Measurements from ENCODE around the gene TDRD12. TPM values are rescaled to one million over a fixed set of nuclear protein-coding genes. Genes with fewer than 3 reads are reported as not detected.

TDRD12 gene
- total RNA-seq, 3 donors from 2014 or later (not counting 1 experiment from before 2014, with no cell fraction given) = 0.13 to 0.45 TPM; not detected in 1

DNA sequence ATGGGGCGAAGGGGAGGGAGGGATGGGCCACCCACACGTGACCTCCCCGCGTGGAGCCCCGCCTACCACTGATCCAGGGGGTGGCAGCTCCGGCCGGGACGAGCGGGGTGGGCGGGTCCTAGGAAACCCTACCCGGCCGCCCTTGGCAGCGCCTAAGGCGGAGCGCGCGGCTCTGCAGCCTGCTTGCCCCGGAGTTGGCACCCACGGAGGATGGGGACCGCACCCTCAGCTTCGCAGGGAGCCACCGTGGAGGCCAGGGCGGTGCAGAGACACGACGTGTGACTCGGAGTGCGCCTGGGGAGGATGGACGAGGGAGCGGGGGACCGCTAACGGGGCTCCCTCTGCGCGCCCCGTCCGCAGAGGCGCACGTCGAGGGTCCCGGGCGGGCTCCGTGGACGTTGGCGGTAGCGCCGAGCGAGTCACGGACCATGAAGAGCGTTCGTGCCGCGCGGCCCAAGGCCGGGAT is 43.8 kb upstream of the TDRD12 start, which contains the start of gene RGS9BP:
RGS9BP (plus strand) TSS at position 129 of the 466 bp plus-strand sequence. CDS start 416 bp downstream, outside the sequence.
- TF ChIP-seq, protein P1, sequence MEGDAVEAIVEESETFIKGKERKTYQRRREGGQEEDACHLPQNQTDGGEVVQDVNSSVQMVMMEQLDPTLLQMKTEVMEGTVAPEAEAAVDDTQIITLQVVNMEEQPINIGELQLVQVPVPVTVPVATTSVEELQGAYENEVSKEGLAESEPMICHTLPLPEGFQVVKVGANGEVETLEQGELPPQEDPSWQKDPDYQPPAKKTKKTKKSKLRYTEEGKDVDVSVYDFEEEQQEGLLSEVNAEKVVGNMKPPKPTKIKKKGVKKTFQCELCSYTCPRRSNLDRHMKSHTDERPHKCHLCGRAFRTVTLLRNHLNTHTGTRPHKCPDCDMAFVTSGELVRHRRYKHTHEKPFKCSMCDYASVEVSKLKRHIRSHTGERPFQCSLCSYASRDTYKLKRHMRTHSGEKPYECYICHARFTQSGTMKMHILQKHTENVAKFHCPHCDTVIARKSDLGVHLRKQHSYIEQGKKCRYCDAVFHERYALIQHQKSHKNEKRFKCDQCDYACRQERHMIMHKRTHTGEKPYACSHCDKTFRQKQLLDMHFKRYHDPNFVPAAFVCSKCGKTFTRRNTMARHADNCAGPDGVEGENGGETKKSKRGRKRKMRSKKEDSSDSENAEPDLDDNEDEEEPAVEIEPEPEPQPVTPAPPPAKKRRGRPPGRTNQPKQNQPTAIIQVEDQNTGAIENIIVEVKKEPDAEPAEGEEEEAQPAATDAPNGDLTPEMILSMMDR (IDR thresholded peaks at IDR 0.05) = no peak
- Mint-ChIP-seq H3K4me3 (peak within 1 kb of the TSS; percentile 99), H3K4me1 (peaks cover 33 to 49% of the 10 kb centered on the region in 2 donors), H3K9me3 (no peaks in the 10 kb centered on the region), H3K27me3 (ENCODE audit: low read depth in 2 of 2) (peaks cover 8 to 11% of the 10 kb centered on the region in 2 donors), H3K27ac (peak within 1 kb of the TSS; percentile 68 to 84), H3K36me3 (no peaks in the 10 kb centered on the region)
- Histone ChIP-seq H3K4me3 (ENCODE audit: low read length) (peak within 1 kb of the TSS; percentile 54), H3K27me3 (ENCODE audit: control insufficient read depth, insufficient read depth, low read length) (peaks cover 7% of the 10 kb centered on the region), H3K9me3 (ENCODE audit: control insufficient read depth, insufficient read depth, low read length) (no peaks in the 10 kb centered on the region), H3K27ac (ENCODE audit: low read length) (peak within 1 kb of the TSS; percentile 63), H3K4me1 (ENCODE audit: control insufficient read depth, insufficient read depth, low read length) (peaks cover 51% of the 10 kb centered on the region), H3K36me3 (ENCODE audit: control insufficient read depth, insufficient read depth, low read length) (no peaks in the 10 kb centered on the region)
- 2% methylated on average over 53 of the region's 53 CpGs for WGBS (ENCODE audit: insufficient coverage)
- DNase-seq = peak; percentile 46 to 78
- ATAC-seq = peak; percentile 19 to 48 (median 47)
- intact Hi-C loops (cut with micrococcal nuclease) = loop anchor here (1.0 to 2.0 kb wide), 2 partner anchors 17 to 297 kb away; partner anchors contain the start of gene FAAP24

- no peaks in the 10 kb centered on the region for H3K9me3 Mint-ChIP-seq
- peak overlapping the region in 1 of 2 donors; percentile 84 for H3K27ac Mint-ChIP-seq
- H3K4me1 Mint-ChIP-seq = peaks cover 32 to 49% of the 10 kb centered on the region in 2 donors
- 5% methylated on average over 93 of the region's 93 CpGs for WGBS (ENCODE audit: insufficient coverage)
- H3K36me3 Mint-ChIP-seq = no peaks in the 10 kb centered on the region
- intact Hi-C loops (cut with micrococcal nuclease) = no loop called here
- TF ChIP-seq, protein P1 (IDR thresholded peaks at IDR 0.05) = no peak
- peaks cover 8 to 11% of the 10 kb centered on the region in 2 donors for H3K27me3 Mint-ChIP-seq (ENCODE audit: low read depth in 2 of 2)
- peak overlapping the region; percentile 99 for H3K4me3 Mint-ChIP-seq
- Histone ChIP-seq H3K4me1 (ENCODE audit: control insufficient read depth, insufficient read depth, low read length) (peaks cover 46% of the 10 kb centered on the region), H3K36me3 (ENCODE audit: control insufficient read depth, insufficient read depth, low read length) (no peaks in the 10 kb centered on the region), H3K9me3 (ENCODE audit: control insufficient read depth, insufficient read depth, low read length) (no peaks in the 10 kb centered on the region), H3K27ac (ENCODE audit: low read length) (no peak overlapping the region), H3K4me3 (ENCODE audit: low read length) (peak overlapping the region; percentile 54), H3K27me3 (ENCODE audit: control insufficient read depth, insufficient read depth, low read length) (peaks cover 7% of the 10 kb centered on the region)
- ATAC-seq = no peak
- DNase-seq = peak in 1 of 2 donors; percentile 64
These were observed 43.2 kb upstream of the TDRD12 start for GRCh38 chr19:32676186-32676894.

- H3K36me3 ChIP-seq (ENCODE audit: control insufficient read depth, insufficient read depth, low read length) = no peaks in the 10 kb centered on the region
- no peak for DNase-seq
- peak overlapping the region; percentile 71 for H3K4me3 Mint-ChIP-seq
- H3K27ac ChIP-seq (ENCODE audit: low read length) = no peak overlapping the region
- TF ChIP-seq, protein P1 (IDR thresholded peaks at IDR 0.05) = no peak
- intact Hi-C loops (cut with micrococcal nuclease) = no loop called here
- H3K4me1 ChIP-seq (ENCODE audit: control insufficient read depth, insufficient read depth, low read length) = peaks cover 40% of the 10 kb centered on the region
- H3K9me3 Mint-ChIP-seq = no peaks in the 10 kb centered on the region
- no peaks in the 10 kb centered on the region for H3K36me3 Mint-ChIP-seq
- 27% methylated on average over 33 of the region's 33 CpGs for WGBS (ENCODE audit: insufficient coverage)
- H3K4me1 Mint-ChIP-seq = peaks cover 26 to 43% of the 10 kb centered on the region in 2 donors
- no peak for ATAC-seq
- H3K27me3 ChIP-seq (ENCODE audit: control insufficient read depth, insufficient read depth, low read length) = peaks cover 7% of the 10 kb centered on the region
- H3K27ac Mint-ChIP-seq = no peak overlapping the region
- H3K27me3 Mint-ChIP-seq (ENCODE audit: low read depth in 2 of 2) = peaks cover 8 to 11% of the 10 kb centered on the region in 2 donors
- no peak overlapping the region for H3K4me3 ChIP-seq (ENCODE audit: low read length)
- H3K9me3 ChIP-seq (ENCODE audit: control insufficient read depth, insufficient read depth, low read length) = no peaks in the 10 kb centered on the region
These were observed 42.6 kb upstream of the TDRD12 start for GRCh38 chr19:32676895-32677359.
